T-helper 9 cell (primary cell): ENCODE measurements around the gene GABARAPL2.
"Not testable (repeated sequence)": the region's sequence is repeated elsewhere in the genome, so short reads cannot be mapped to it uniquely, and the experiment has no call there.

Experiments used
- DNase-seq: peaks from one replicate; pipeline ENCODE4 v3.0.0-alpha.2; 2020
- total RNA-seq, 2 donors: gene quantifications; one replicate each; lab custom pipeline; 2026; lab: John Stamatoyannopoulos, UW

Gene GABARAPL2, protein sequence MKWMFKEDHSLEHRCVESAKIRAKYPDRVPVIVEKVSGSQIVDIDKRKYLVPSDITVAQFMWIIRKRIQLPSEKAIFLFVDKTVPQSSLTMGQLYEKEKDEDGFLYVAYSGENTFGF
- total RNA-seq: 39.1 to 58.1 reads per million in 2 donors

- DNase-seq: peak; percentile 94
Measured at GRCh38 chr16:75566040-75566757, at the start of gene GABARAPL2. GABARAPL2 (plus strand) TSS chr16:75566379; CDS start chr16:75566487, 108 bp downstream.

DNA sequence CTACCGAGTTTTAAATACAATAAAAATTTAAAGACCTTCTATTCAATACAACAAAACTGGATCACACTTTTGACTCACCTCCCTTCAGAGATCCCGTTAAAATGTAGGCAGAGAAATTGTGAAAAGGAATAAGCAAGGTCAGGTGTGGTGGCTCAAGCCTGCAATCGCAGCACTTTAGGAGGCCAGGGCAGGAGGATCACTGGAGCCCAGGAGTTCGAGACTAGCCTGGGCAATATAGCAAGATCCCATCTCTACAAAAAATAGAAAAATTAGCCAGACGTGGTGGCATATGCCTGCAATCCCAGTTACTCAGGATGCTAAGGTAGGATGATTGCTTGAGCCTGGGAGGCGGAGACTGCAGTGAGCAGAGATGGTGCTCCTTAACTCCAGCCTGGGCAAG is 47.0 kb upstream of the GABARAPL2 start:
- no peak for DNase-seq

DNA sequence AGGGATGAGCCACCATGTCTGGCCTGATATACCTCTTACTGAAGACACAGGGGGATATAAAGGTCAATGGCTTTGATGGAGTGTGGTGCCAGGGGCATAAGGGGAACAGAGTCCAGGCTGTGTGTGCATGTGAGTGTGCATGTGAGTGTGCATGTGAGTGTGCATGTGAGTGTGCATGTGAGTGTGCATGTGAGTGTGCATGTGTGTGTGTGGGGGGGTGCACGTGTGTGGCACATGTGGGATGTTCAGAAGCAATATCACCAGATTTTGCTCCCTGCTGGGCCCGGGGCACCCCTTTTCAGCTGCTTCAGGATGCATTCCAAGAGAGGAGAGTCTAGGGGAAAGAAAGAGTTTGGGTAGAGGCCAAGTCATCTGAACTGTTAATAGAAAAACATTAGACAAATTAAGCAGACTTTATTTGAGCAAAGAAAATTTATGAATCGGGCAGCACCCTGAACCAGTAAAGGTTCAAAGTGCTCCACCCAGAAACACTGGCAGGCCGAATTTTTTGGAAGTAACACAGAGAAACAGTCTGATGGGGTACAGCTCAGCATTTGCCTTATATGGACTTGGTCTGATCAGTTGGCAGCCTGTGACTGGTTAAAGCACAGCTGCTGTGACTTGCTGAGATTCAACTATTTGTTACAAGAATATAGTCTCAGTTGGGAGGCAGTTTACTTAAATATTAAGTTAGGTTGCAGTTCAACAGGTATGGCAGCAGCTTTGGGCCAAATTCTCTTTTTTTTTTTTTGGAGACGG is 40.0 kb upstream of the GABARAPL2 start:
- DNase-seq: no peak

DNA sequence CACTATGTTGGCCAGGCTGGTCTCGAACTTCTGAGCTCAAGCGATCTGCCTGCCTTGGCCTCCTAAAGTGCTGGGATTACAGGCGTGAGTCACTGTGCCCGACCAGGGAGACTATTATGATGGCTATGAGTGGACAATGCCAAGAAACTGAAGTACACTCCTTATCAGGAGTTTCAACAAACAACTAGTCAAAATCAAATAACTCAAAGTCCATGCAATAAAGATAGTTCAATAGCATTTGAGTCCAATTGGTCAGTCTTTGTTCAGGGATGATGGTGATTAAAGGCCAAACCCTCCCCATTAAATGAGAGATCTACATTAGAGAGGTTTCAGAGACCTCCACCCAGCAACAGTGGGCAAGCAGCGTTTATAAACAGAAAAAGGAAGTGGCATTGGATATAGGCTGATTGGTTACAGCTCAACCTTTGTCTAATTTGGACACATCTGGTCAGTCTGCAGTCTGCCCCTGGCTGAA is 38.3 kb upstream of the GABARAPL2 start:
- no peak for DNase-seq

GRCh38 chr16:75529056-75529905 is 36.9 kb upstream of the GABARAPL2 start:
- DNase-seq: no peak

GRCh38 chr16:75529959-75530358 is 36.2 kb upstream of the GABARAPL2 start:
- DNase-seq: no peak

DNA sequence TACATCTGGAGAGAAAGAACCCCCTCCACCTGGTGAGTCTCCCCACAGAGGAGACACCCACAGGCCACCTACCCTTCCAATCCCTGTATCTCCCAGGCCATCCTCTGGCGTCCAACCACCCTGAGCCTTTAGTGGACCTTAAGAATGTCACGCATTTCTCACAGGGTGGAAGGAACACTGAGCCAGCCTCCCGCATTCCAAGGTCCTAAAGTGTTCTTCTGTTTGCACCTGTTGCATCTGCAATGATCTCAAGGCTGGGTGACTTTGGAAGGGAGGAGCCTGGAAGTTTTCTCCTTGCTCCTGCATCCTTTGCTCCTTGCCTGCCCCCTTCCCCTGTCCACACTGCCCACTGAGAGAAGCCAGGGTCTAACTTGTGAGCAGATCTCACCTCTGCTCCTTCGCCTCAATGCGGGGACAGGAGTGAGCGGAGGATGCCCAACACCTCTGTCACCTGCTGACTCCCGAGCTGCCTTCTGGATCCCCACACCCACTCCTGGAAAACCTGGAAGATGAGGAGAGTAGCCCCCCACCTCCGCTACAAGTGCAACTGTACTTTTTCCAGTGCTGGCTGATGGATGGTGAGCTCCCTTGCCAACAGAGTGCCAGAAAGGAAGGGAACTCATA is 33.9 kb upstream of the GABARAPL2 start:
- DNase-seq: no peak

DNA sequence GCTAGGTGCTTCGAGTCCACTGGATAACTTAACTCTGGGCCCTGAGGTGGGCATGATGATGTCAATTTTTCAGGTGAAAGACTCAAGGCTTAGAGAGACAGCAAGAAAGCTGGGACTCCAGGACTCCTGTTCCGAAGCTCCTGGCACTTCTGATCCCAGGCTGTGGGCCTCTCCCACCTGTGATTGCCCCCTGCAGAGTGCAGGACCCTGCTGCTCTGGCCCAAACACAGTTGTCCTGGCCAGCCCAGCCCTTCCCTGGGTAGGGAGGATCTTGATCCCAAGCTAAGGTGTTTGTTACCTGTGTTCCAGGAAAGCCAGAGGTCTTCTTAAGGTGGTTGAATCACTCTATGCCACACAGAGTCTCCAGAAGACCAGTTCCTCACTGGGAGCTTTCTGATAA is 33.4 kb upstream of the GABARAPL2 start:
- no peak for DNase-seq

- no peak for DNase-seq
Measured at GRCh38 chr16:75534560-75535205, 31.5 kb upstream of the GABARAPL2 start.

DNA sequence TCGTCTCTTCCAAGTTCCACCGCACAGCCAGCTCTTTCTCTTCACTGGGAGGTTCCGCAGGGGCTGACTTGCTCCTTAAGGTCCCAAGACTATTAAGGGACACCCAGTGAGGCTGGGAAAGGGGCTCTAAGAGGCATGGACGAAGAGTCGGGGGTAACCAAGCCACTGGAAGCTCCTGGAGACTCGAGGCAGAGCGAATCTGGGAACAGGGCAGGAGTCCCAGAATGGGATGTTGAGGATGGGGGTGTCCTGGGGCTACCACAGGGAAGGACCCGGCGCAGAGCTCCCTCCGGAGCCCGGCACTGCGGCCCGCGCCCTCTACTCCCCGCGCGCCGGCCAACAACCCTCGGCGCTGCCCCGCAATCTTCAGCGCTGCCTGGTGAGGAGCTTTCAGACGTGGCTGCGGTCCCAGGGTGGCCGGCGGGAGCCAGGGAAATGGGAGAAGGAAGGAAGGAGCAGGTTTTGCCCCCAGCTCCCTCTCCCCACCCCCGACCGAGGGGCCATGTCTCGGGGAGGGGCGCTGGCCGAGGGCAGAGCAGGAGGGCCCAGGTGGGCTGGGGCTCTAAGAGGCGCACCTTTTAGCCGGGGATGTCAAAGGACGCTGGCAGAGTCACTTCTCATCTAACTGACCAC is 30.9 kb upstream of the GABARAPL2 start:
- no peak for DNase-seq

GRCh38 chr16:75535901-75536300 is 30.3 kb upstream of the GABARAPL2 start, which contains the start of gene CHST5:
CHST5 (minus strand) TSS chr16:75536108; CDS start chr16:75530384, 5,724 bp downstream.
- DNase-seq: no peak

- no peak for DNase-seq
Measured at GRCh38 chr16:75537776-75538175, 28.4 kb upstream of the GABARAPL2 start.

DNA sequence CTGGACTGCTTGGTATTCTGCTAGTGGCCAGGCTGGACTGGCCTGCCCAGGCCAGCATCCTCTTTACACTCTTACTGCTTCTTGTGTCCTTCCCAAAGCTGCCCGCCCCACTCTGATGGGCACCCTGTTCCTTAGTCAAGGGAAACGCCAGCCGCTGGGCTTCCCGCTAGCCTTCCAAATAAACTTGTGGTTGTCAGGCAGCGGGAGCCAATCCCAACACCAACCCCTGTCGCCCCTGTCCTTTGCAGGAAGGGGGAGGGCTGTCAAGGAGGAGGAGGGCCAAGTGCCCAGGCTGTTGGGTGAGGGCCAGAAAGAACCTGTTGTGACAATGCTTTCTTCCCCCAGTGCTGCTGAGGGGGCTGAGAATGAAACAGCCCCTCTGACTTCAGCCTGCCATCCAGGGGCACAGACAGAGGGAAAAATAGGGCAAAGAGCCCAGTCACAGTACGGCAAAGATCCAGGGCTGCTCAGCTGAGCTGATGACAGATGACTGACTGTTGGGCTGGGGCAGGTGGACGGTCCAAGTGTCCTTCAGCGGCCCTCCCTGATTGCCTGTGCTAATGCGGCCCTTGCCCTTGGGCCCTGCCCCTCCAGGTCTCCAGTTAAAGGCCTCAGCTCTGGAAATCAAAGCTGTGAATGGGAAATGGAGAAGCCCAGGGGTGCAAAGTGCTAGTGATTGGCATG is 27.2 kb upstream of the GABARAPL2 start:
- not testable (repeated sequence) for DNase-seq

DNA sequence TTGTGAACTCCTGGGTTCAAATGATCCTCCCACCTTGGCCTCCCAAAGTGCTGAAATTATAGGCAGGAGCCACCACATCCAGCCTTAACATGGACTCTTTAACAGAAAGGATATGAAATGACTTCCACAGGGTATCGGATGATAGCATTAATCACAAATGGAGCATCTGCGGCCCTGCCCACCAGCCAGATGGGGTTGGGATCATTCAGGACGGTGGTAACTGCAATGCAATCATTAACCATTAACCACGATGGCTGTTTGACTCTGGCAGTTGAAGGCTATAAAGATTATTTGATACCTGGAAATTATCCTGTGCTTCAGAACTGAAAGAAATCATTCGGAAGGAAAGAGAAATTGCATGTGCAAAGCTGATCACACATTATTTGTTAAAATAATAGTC is 24.9 kb upstream of the GABARAPL2 start:
- DNase-seq: no peak

DNA sequence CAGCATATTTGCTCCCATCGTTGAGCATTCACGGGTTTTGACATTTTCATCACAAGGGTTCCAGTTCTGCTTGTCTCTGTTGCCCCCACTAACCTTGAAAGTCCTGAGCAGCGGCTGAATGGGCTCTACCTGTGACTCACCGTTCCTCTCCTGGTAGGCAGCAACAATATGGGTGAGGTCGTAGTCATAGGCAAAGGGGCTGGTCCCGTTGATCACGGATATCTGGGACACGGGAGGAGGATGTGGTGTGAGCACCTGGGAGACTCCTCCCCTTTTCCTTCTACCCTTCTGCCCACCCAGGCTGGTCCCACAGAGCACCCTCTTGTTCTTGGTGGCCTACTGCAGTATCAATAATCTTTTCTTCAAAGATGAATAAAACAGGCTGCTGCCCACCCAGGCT is 23.7 kb upstream of the GABARAPL2 start:
- DNase-seq: not testable (repeated sequence)

DNA sequence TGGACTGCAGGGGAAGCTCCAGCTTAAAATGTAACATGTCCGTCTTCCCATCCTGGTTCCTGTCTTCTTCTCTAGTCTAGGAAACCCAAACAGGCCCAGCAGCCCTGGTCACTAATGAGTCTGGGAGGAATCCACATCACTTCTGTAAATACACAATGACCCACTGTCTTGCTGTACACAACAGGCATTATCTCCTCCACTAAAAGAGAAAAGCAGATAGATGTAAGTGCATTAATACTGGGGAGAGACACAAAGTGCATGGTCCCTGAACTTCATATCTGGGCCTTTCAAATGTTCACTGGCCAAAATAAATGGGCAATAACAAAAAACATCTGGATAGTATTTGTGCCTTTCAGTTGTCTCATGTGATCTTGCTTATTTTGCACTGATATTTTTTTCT is 20.3 kb upstream of the GABARAPL2 start:
- not testable (repeated sequence) for DNase-seq

GRCh38 chr16:75546293-75546692 is 19.9 kb upstream of the GABARAPL2 start:
- no peak for DNase-seq

DNA sequence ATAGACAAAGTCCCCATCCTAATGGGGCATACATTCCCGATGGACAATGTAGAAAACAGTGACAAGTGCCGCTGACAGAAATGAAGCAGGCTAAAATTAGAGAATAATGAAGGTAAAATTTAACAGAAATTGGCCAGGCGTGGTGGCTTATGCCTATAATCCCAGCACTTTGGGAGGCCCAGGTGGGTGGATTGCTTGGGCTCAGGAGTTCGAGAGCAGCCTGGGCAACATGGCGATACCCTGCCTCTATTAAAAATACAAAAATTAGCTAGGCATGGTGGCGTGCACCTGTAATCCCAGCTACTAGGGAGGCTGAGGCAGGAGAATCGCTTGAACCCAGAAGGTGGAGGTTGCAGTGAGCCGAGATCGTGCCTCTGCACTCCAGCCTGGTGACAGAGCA is 17.7 kb upstream of the GABARAPL2 start:
- DNase-seq: not testable (repeated sequence)

DNA sequence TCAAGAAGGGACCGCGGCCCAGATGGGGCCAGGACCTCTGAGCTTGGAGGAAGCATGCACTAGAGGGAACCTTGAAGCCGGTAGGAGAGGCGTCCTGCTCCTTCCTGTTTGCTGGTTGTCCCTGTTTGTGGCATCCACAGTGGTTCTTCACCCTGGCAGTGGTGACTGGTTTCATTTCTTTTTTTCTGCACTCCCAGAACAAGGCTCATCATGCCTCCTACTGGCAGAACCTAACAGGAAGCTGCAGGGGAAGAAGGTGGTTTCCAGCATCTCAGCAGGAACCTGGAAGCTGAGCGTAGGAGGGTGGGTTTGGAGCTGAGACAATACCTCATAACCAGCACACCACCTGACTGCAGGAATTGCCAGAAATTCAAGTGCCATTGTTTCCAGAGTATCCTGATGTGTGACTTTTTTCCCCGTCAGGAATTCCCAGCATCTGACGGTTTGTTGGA is 15.9 kb upstream of the GABARAPL2 start:
- DNase-seq: no peak

GRCh38 chr16:75552951-75553350 is 13.2 kb upstream of the GABARAPL2 start:
- DNase-seq: no peak
